Keratinocyte (primary cell): ENCODE results near the gene ERC1.

ENCODE experiments used
- EZH2 ChIP-seq: IDR thresholded peaks from one replicate; pipeline ENCODE4 v1.6.1; 2012; ENCODE audit warnings: inconsistent platforms, mild to moderate bottlenecking, low read length, moderate library complexity
- TF ChIP-seq, protein P1 (sequence below), 3 experiments: IDR thresholded peaks in 1 of 3; conservative IDR thresholded peaks in 1 of 3; optimal IDR thresholded peaks in 1 of 3; 2 replicates in 2 of 3; 3 replicates in 1 of 3; pipeline versions ENCODE3 to v1.5.1; 2011; ENCODE audit warnings: low read length in 3 of 3, mild to moderate bottlenecking in 3 of 3, moderate library complexity in 2 of 3, control low read depth in 1 of 3, inconsistent platforms in 1 of 3; ENCODE audit not compliant: insufficient read depth in 2 of 3; ENCODE audit errors: extremely low read depth in 1 of 3

DNA sequence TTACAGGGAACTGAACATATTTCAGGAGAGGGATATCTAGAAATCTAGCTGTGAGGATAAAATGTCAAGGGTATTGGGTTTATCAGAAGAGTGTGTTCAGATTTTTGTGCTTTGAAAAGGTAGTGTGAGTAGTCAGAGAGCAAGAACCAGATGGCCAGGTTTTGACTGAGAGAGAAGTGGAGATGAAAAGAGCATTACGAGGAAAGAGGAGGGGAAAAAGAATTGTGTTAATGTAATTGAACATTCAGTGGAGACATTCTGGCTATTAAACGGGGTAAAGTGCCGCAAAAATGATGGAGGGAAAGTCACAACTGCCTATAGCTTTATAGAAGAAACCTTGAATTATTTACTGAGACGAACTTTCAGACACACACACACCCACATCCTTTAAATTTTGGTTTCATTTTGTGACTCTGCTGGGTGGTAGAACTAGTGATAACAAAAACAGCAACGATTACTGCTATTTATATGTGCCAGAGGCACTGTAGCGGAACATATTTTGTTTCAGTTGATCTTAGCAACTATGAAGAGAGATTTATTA is 213.6 kb downstream of the ERC1 start:
- no peak for TF ChIP-seq EZH2
- TF ChIP-seq, protein P1, sequence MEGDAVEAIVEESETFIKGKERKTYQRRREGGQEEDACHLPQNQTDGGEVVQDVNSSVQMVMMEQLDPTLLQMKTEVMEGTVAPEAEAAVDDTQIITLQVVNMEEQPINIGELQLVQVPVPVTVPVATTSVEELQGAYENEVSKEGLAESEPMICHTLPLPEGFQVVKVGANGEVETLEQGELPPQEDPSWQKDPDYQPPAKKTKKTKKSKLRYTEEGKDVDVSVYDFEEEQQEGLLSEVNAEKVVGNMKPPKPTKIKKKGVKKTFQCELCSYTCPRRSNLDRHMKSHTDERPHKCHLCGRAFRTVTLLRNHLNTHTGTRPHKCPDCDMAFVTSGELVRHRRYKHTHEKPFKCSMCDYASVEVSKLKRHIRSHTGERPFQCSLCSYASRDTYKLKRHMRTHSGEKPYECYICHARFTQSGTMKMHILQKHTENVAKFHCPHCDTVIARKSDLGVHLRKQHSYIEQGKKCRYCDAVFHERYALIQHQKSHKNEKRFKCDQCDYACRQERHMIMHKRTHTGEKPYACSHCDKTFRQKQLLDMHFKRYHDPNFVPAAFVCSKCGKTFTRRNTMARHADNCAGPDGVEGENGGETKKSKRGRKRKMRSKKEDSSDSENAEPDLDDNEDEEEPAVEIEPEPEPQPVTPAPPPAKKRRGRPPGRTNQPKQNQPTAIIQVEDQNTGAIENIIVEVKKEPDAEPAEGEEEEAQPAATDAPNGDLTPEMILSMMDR (optimal IDR thresholded peaks at IDR 0.05 in 1 of 3, IDR thresholded peaks at IDR 0.05 in 1 of 3, conservative IDR thresholded peaks at IDR 0.05 in 1 of 3; ENCODE audit: extremely low read depth in 1 of 3, insufficient read depth in 2 of 3, low read length in 3 of 3): no peak
